Inflammatory macrophage treated with lipopolysaccharide for 1 hour (primary cell): Measurements from ENCODE around the gene GNG14.
"Not testable (repeated sequence)": the region's sequence is repeated elsewhere in the genome, so short reads cannot be mapped to it uniquely, and the experiment has no call there.

Source experiments
- DNase-seq, 2 donors: peaks; one replicate each; pipeline ENCODE4 v3.0.0-alpha.2; 2020 to 2022

GNG14 gene

GRCh38 chr19:12725612-12726011 is 37.8 kb downstream of the GNG14 start:
- DNase-seq = not testable (repeated sequence)

- no peak for DNase-seq
Measured at GRCh38 chr19:12726988-12727316, 39.2 kb downstream of the GNG14 start.

GRCh38 chr19:12727745-12728433 is 40.1 kb downstream of the GNG14 start:
- DNase-seq = no peak

- peak in 1 of 2 donors; percentile 13 for DNase-seq
Measured at GRCh38 chr19:12730064-12730463, 42.3 kb downstream of the GNG14 start.

GRCh38 chr19:12731337-12731736 is 43.5 kb downstream of the GNG14 start:
- no peak for DNase-seq

GRCh38 chr19:12733369-12734214 is 45.8 kb downstream of the GNG14 start:
- DNase-seq = peak; percentile 73 to 74

- peak; percentile 88 to 99 for DNase-seq
Measured at GRCh38 chr19:12736995-12737834, 49.4 kb downstream of the GNG14 start, which contains the start of gene GET3. Gene GET3 (plus strand): TSS chr19:12737497. CDS start chr19:12737506, 9 bp downstream.

GRCh38 chr19:12737835-12738351 is 50.1 kb downstream of the GNG14 start:
- DNase-seq = no peak
